Measurements from ENCODE around the gene MRPL9. TPM values are rescaled to one million over a fixed set of nuclear protein-coding genes. Genes with fewer than 3 reads are reported as not detected.
"Not testable (repeated sequence)": the region's sequence is repeated elsewhere in the genome, so short reads cannot be mapped to it uniquely, and the experiment has no call there.

MRPL9 gene
- total and polyA plus RNA-seq, 2 donors, result 75.3 to 113 TPM

GRCh38 chr1:151760597-151761385, 2.5 kb downstream of the MRPL9 start:
- WGBS, result 98% methylated on average over 7 of the region's 7 CpGs
- Histone ChIP-seq H3K4me3 (ENCODE audit: low read length in 2 of 2) (no peak overlapping the region), H3K4me1 (ENCODE audit: control insufficient read depth in 2 of 2, insufficient read depth in 2 of 2, low read length in 2 of 2) (peaks cover 9 to 15% of the 10 kb centered on the region in 2 donors), H3K36me3 (ENCODE audit: control insufficient read depth in 2 of 2, insufficient read depth in 2 of 2, low read length in 1 of 2) (peaks cover 40 to 41% of the 10 kb centered on the region in 2 donors), H3K27ac (ENCODE audit: low read depth in 1 of 2, low read length in 1 of 2) (no peak overlapping the region), H3K27me3 (ENCODE audit: control insufficient read depth in 2 of 2, insufficient read depth in 1 of 2, low read length in 1 of 2) (no peaks in the 10 kb centered on the region), H3K9me3 (ENCODE audit: control insufficient read depth in 2 of 2, insufficient read depth in 1 of 2, low read length in 1 of 2) (no peaks in the 10 kb centered on the region)
- no peak for DNase-seq (ENCODE audit: low read depth in 6 of 9, low spot score in 9 of 9)

- Histone ChIP-seq H3K9me3 (ENCODE audit: control insufficient read depth in 2 of 2, insufficient read depth in 1 of 2, low read length in 1 of 2) (no peaks in the 10 kb centered on the region), H3K4me1 (ENCODE audit: control insufficient read depth in 2 of 2, insufficient read depth in 2 of 2, low read length in 2 of 2) (peaks cover 9 to 15% of the 10 kb centered on the region in 2 donors), H3K4me3 (ENCODE audit: low read length in 2 of 2) (no peak overlapping the region), H3K27me3 (ENCODE audit: control insufficient read depth in 2 of 2, insufficient read depth in 1 of 2, low read length in 1 of 2) (no peaks in the 10 kb centered on the region), H3K36me3 (ENCODE audit: control insufficient read depth in 2 of 2, insufficient read depth in 2 of 2, low read length in 1 of 2) (peaks cover 40 to 41% of the 10 kb centered on the region in 2 donors), H3K27ac (ENCODE audit: low read depth in 1 of 2, low read length in 1 of 2) (no peak overlapping the region)
- DNase-seq (ENCODE audit: low read depth in 6 of 9, low spot score in 9 of 9), result no peak
These were observed 4.1 kb downstream of the MRPL9 start for GRCh38 chr1:151759241-151759640.

DNA sequence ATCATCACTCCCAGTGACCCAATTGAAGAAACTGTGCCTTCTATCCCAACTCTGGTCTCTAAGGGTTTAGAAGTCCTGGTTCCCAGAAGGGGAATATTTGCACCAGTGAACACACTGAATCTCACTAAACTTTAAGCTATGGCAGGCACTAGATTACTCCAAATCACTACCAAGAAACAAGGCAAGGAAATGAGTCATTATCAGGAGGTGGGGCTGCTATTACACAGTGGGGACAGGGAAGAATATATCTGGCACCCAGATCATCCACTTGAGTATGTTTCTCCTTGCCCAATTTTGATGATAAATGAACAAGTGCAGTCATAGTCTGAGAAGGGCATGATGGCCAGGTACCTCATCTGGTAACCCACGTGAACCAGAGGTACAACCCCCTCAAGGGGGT, 7.0 kb downstream of the MRPL9 start:
- no peak for DNase-seq (ENCODE audit: low read depth in 6 of 9, low spot score in 9 of 9)
- no peaks in the 10 kb centered on the region for H3K9me3 ChIP-seq (ENCODE audit: control insufficient read depth in 2 of 2, insufficient read depth in 1 of 2, low read length in 1 of 2)
- 100% methylated on average over 1 of the region's 1 CpG for WGBS
- H3K27ac ChIP-seq (ENCODE audit: low read depth in 1 of 2, low read length in 1 of 2), result no peak overlapping the region
- H3K4me1 ChIP-seq (ENCODE audit: control insufficient read depth in 2 of 2, insufficient read depth in 2 of 2, low read length in 2 of 2), result no peaks in the 10 kb centered on the region
- peaks cover 31 to 34% of the 10 kb centered on the region in 2 donors for H3K36me3 ChIP-seq (ENCODE audit: control insufficient read depth in 2 of 2, insufficient read depth in 2 of 2, low read length in 1 of 2)
- no peak overlapping the region for H3K4me3 ChIP-seq (ENCODE audit: low read length in 2 of 2)
- no peaks in the 10 kb centered on the region for H3K27me3 ChIP-seq (ENCODE audit: control insufficient read depth in 2 of 2, insufficient read depth in 1 of 2, low read length in 1 of 2)

DNA sequence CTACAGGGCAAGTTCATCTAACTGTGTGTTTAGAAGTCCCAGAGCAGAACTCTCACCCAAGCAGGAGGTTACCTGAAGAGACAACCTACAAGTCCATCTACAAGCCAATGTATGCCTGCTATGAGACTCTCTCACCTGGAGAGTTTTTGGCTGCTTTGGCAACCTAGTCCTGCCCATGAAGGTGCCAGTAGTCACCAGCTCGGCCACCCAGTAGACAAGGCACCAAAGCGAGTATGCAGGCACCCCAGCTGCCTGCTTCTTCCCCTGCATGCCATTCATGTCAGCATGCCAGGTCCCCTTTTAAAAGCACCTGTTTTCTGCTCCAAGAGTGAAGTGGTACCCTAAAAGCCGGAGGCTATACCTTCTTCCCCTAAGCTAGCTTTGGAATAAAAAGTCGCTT, 21.8 kb downstream of the MRPL9 start:
- 95% methylated on average over 4 of the region's 4 CpGs for WGBS
- H3K27ac ChIP-seq (ENCODE audit: low read depth in 1 of 2, low read length in 1 of 2), result no peak overlapping the region
- DNase-seq (ENCODE audit: low read depth in 6 of 9, low spot score in 9 of 9), result no peak
- H3K27me3 ChIP-seq (ENCODE audit: control insufficient read depth in 2 of 2, insufficient read depth in 1 of 2, low read length in 1 of 2), result peaks cover 0 to 4% of the 10 kb centered on the region in 2 donors
- no peak overlapping the region for H3K4me3 ChIP-seq (ENCODE audit: low read length in 2 of 2)
- peaks cover 7 to 11% of the 10 kb centered on the region in 2 donors for H3K9me3 ChIP-seq (ENCODE audit: control insufficient read depth in 2 of 2, insufficient read depth in 1 of 2, low read length in 1 of 2)
- H3K4me1 ChIP-seq (ENCODE audit: control insufficient read depth in 2 of 2, insufficient read depth in 2 of 2, low read length in 2 of 2), result no peaks in the 10 kb centered on the region
- no peaks in the 10 kb centered on the region for H3K36me3 ChIP-seq (ENCODE audit: control insufficient read depth in 2 of 2, insufficient read depth in 2 of 2, low read length in 1 of 2)

DNA sequence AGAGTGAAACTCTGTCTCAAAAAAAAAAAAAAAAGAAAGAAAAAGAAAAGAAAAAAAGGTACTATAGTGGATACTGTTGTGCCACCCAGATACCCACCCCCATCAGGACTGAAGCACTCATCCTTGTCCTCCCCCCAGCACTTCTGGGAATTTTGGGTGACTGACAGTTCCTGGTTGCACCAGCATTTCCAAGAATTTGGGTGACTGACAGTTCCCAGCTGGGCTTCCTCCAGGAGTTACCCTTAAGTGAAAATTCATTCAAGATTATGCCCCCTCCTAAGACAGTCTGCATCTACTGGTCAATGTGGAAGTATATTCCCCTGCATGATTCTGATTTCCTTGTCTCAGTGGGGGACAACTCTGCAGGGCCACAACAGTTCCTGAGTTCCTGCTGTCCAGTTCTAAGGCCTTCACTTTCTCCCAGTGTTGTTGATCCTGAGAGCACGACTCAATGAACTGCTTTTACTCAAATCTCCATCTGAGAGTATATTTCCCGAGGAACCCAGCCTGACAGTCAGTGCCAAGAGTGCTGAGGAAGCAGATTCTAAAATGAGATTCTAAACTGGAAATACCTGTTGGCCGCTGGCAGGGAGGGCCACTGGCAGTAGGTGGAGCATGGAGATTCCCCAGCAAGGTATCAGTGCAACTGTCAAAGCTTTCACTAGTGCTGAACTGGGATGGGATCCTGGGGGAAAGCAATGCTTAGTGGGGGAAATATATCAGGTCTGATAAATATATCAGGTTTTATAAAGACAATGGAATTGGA, 23.5 kb downstream of the MRPL9 start:
- peak in 1 of 9 donors; percentile 10 for DNase-seq (ENCODE audit: low read depth in 6 of 9, low spot score in 9 of 9)
- Histone ChIP-seq H3K9me3 (ENCODE audit: control insufficient read depth in 2 of 2, insufficient read depth in 1 of 2, low read length in 1 of 2) (peaks cover 7 to 11% of the 10 kb centered on the region in 2 donors), H3K27ac (ENCODE audit: low read depth in 1 of 2, low read length in 1 of 2) (no peak overlapping the region), H3K4me3 (ENCODE audit: low read length in 2 of 2) (no peak overlapping the region), H3K27me3 (ENCODE audit: control insufficient read depth in 2 of 2, insufficient read depth in 1 of 2, low read length in 1 of 2) (peaks cover 0 to 6% of the 10 kb centered on the region in 2 donors), H3K36me3 (ENCODE audit: control insufficient read depth in 2 of 2, insufficient read depth in 2 of 2, low read length in 1 of 2) (no peaks in the 10 kb centered on the region), H3K4me1 (ENCODE audit: control insufficient read depth in 2 of 2, insufficient read depth in 2 of 2, low read length in 2 of 2) (no peaks in the 10 kb centered on the region)
- WGBS, result 81% methylated on average over 3 of the region's 3 CpGs

DNA sequence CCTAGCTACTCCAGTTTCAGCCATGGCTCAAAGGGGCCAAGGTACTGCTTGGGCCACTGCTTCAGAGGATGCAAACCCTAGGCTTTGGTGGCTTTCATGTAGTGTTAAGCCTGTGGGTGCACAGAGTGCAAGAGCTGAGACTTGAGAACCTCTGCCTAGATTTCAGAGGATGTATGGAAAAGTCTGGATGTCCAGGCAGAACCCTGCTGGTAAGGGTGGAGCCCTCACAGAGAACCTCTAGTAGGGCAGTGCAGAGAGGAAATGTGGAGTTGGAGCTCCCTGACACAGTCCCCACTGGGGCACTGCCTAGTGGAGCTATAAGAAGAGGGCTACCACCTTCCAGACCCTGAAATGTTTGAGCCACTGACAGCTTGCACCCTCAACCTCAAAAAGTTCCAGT, 25.8 kb downstream of the MRPL9 start:
- DNase-seq (ENCODE audit: low read depth in 6 of 9, low spot score in 9 of 9), result no peak
- no peak overlapping the region for H3K4me3 ChIP-seq (ENCODE audit: low read length in 2 of 2)
- H3K4me1 ChIP-seq (ENCODE audit: control insufficient read depth in 2 of 2, insufficient read depth in 2 of 2, low read length in 2 of 2), result no peaks in the 10 kb centered on the region
- H3K36me3 ChIP-seq (ENCODE audit: control insufficient read depth in 2 of 2, insufficient read depth in 2 of 2, low read length in 1 of 2), result no peaks in the 10 kb centered on the region
- peaks cover 7 to 11% of the 10 kb centered on the region in 2 donors for H3K9me3 ChIP-seq (ENCODE audit: control insufficient read depth in 2 of 2, insufficient read depth in 1 of 2, low read length in 1 of 2)
- no peak overlapping the region for H3K27ac ChIP-seq (ENCODE audit: low read depth in 1 of 2, low read length in 1 of 2)
- H3K27me3 ChIP-seq (ENCODE audit: control insufficient read depth in 2 of 2, insufficient read depth in 1 of 2, low read length in 1 of 2), result peaks cover 0 to 6% of the 10 kb centered on the region in 2 donors

GRCh38 chr1:151737026-151737425, 26.3 kb downstream of the MRPL9 start:
- H3K27ac ChIP-seq (ENCODE audit: low read depth in 1 of 2, low read length in 1 of 2), result no peak overlapping the region
- H3K4me3 ChIP-seq (ENCODE audit: low read length in 2 of 2), result no peak overlapping the region
- DNase-seq (ENCODE audit: low read depth in 6 of 9, low spot score in 9 of 9), result no peak
- H3K27me3 ChIP-seq (ENCODE audit: control insufficient read depth in 2 of 2, insufficient read depth in 1 of 2, low read length in 1 of 2), result peaks cover 0 to 6% of the 10 kb centered on the region in 2 donors
- 91% methylated on average over 2 of the region's 2 CpGs for WGBS
- H3K9me3 ChIP-seq (ENCODE audit: control insufficient read depth in 2 of 2, insufficient read depth in 1 of 2, low read length in 1 of 2), result peaks cover 7 to 11% of the 10 kb centered on the region in 2 donors
- H3K4me1 ChIP-seq (ENCODE audit: control insufficient read depth in 2 of 2, insufficient read depth in 2 of 2, low read length in 2 of 2), result no peaks in the 10 kb centered on the region
- H3K36me3 ChIP-seq (ENCODE audit: control insufficient read depth in 2 of 2, insufficient read depth in 2 of 2, low read length in 1 of 2), result no peaks in the 10 kb centered on the region

- peaks cover 0 to 13% of the 10 kb centered on the region in 2 donors for H3K27me3 ChIP-seq (ENCODE audit: control insufficient read depth in 2 of 2, insufficient read depth in 1 of 2, low read length in 1 of 2)
- H3K27ac ChIP-seq (ENCODE audit: low read depth in 1 of 2, low read length in 1 of 2); H3K4me1 ChIP-seq (ENCODE audit: control insufficient read depth in 2 of 2, insufficient read depth in 2 of 2, low read length in 2 of 2); H3K4me3 ChIP-seq (ENCODE audit: low read length in 2 of 2); H3K36me3 ChIP-seq (ENCODE audit: control insufficient read depth in 2 of 2, insufficient read depth in 2 of 2, low read length in 1 of 2); DNase-seq (ENCODE audit: low read depth in 6 of 9, low spot score in 9 of 9): not testable (repeated sequence)
- 96% methylated on average over 9 of the region's 9 CpGs for WGBS
- H3K9me3 ChIP-seq (ENCODE audit: control insufficient read depth in 2 of 2, insufficient read depth in 1 of 2, low read length in 1 of 2), result peaks cover 7 to 11% of the 10 kb centered on the region in 2 donors
These were observed 29.3 kb downstream of the MRPL9 start for GRCh38 chr1:151733995-151734394.

DNA sequence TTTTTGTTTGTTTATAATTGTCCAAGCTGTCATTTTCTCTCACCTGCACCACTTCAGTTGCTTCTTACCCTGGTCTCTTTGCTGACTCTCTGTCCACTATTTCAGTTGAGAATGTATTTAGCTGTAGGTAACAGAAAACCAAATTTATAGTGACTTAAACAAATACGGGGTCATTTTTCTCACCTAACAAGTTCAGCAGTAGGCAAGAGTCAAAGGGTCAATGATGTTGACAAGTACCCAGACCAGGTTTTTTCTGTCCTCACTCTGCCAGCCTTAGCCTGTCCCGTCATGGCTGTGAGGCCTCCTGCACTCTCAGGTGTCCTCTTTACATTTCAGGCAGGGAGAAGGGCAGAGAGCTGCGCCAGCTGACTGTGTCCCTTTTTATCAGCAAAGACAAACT, 30.2 kb downstream of the MRPL9 start:
- peaks cover 7 to 11% of the 10 kb centered on the region in 2 donors for H3K9me3 ChIP-seq (ENCODE audit: control insufficient read depth in 2 of 2, insufficient read depth in 1 of 2, low read length in 1 of 2)
- H3K4me1 ChIP-seq (ENCODE audit: control insufficient read depth in 2 of 2, insufficient read depth in 2 of 2, low read length in 2 of 2), result no peaks in the 10 kb centered on the region
- no peaks in the 10 kb centered on the region for H3K36me3 ChIP-seq (ENCODE audit: control insufficient read depth in 2 of 2, insufficient read depth in 2 of 2, low read length in 1 of 2)
- H3K4me3 ChIP-seq (ENCODE audit: low read length in 2 of 2), result no peak overlapping the region
- no peak for DNase-seq (ENCODE audit: low read depth in 6 of 9, low spot score in 9 of 9)
- H3K27ac ChIP-seq (ENCODE audit: low read depth in 1 of 2, low read length in 1 of 2), result no peak overlapping the region
- 95% methylated on average over 3 of the region's 3 CpGs for WGBS
- H3K27me3 ChIP-seq (ENCODE audit: control insufficient read depth in 2 of 2, insufficient read depth in 1 of 2, low read length in 1 of 2), result peaks cover 3 to 21% of the 10 kb centered on the region in 2 donors

Measured in thymus (tissue), 11 donors.